HG02759 (cell line): Measurements from ENCODE around the gene BTBD17.

Experiments
- ATAC-seq: cut with Tn5 transposase; IDR thresholded peaks from one replicate; pipeline ENCODE4 v1.9.1; 2021; ENCODE audit warnings: mild to moderate bottlenecking, moderate library complexity; ENCODE audit not compliant: unreplicated experiment

Gene BTBD17

DNA sequence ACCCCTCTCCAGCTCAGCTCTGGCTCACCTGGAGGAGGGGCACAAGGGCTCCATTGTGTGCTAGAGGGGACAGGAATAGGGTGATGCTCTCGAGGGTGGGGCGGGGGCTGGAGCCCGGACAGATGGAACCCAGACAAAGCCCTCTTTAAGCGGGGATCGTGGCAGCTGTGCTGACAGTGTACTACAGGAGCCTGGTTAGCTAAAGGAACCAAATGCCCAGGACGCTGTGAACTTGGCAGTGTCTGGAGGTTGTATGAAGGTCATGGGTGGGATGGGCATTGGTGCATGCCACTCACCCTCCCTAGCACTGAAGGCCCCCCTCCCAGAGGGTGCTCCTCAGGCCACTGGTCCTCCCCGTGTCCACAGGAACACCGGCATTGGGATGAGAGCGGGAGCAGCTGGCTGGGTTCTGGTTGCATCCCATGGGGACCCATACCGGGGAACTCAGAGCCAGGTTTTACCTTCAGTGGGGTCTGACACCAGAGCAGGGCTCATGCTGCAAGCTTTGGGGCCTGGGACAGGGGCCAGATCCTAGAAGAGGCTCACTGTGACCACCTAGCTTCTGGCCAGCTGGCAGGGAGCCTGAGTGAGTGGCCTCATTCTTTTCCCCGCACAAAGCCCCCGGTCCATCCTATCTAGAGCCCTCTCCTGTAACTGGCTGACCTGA is 23.7 kb downstream of the BTBD17 start:
- ATAC-seq, result no peak

DNA sequence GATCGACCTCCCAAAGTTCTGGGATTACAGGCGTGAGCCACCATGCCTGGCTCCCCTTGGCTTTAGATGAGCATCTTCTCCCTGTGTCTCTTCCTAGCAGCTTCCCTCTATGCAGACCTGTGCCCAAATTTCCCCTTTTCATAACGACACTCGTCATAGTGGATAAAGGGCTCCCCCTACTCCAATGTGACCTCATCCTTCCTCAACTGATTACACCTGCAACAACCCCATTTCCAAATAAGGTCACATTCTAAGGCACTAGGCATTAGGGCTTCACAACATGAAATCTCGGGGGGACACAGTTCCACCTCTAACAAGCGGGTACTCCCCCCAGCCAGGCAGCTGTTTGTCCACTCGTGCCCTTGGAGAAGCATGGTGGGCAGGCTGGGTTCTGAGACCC is 25.4 kb downstream of the BTBD17 start:
- ATAC-seq, result no peak

DNA sequence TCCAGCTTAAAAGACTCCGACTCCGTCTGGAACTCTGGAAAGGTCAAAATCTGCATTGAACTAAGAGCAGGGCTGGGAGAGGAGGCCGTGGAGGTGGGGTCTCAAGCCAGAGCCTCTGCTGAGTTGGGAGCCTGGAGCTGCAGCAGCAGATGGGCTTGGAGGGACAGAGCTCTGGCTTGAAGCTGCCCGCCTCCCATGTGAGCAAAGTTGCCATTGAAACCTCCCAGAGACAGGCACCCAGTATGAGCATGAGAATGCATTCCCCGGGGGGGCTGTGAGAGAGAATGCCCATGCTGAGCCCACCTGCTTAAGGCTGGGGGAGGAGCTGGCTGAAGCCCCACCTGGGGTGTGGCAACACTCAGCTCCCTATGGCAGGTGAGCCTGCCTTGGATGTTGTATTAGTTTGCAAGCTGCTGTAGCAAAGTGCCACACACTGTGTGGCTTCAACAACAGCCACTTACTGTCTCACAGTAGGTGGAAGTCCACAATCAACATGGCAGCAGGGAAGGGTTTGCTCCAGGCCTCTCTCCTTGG is 26.1 kb downstream of the BTBD17 start:
- ATAC-seq, result no peak

DNA sequence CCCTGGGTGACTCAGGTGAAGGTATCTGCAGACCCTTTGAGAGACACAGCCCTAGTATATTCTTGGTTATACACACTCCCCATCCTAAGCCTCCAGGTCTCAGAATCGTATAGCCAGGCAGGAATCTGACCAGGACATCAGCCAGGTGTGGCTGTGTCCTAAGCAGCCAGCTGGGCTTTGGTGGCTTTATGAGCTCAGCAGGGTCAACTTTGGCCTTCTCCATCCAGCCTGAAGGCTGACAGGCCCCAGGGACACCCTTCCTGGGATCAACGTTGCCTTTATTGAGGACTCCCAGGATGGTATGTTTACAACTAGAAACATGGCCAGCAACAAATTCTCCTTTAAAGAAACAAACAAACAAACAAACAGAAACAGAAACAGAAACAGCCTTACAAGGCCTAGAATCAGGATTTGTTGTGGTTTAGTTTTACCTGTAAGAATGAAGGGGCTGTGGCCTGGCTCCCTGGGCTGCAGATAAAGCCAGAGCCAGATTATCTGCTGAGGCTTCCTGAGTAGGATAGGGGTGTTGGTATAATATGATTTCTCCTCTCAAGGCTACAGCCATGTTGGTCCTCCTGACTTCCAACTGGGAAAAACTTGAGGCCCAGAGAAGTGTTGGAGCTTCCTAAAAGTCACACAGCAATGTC is 27.2 kb downstream of the BTBD17 start:
- ATAC-seq, result no peak

DNA sequence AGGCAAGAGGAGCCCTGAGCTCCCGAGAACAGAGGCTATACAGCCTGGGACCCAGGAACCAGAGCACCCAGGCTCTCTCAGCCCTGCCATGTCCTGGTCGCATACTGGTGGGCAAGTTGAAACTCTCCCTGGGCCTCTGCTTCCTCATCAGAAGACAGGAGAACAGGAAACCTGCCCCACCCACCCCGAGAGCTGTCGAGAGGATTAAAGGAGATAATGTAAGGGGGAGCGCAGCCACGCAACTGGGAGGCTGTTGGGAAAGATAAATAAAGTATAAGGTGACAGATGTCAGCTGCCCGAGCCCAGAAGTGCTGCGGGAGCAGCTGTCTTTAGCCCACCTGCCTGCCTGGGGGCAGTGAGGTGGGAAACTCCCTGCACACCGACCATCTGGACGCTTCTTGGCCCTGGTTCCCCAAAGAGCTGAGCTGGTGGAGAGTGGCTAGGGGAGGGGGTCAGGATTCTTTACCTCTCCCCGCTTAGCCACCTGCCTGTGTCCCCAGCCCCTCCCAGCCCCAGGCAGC is 28.8 kb downstream of the BTBD17 start:
- ATAC-seq, result no peak

DNA sequence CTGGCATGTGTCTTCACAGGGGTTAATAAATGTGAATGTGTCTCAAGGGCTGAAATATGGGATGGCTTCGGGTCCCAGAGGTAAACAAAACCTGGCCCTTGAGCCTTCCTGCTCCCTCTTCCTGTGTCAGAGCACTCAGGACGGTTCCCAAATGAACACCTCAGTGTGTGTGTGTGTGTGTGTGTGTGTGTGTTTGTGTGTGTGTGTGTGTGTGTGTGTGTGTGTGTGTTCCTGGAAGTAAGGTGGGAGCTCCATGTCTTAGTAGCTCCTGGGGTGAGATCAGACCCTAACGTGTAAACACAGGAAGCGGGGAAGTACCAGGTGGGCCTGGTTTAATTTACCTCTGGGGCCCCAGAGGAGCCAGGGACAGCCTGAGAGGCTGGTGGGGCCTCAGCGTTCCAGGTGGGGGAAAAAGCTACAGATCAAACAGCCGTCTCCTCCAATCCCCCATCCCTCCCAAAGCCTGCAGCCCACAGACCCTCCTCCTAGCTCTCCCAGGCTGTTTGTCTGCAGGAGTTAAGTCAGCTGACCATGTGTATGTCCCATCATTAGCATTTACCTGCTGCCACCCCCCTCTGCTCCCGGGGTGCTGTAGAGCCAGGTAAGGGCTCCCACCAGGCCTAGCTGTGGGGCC is 29.5 kb downstream of the BTBD17 start:
- ATAC-seq, result no peak

DNA sequence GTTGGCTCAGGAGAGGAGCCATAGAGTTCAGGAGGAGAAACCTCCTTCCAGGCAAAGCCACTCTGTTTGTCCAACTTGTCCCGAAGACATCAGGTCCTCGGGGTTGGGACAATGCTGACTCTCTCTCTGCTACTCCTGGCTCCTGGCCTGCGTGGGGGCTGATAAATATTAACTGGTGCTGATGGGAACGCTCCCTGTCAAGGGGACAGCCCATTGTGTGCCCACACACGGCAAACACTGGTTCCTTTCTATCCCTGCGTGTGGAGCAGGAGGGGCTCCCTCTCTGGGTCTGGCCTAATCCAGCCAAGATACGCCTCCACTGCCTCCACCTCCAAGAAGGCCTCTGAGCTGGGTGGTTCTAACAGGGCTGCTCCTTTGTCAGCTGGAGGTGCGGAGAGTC is 31.2 kb downstream of the BTBD17 start:
- ATAC-seq, result no peak

DNA sequence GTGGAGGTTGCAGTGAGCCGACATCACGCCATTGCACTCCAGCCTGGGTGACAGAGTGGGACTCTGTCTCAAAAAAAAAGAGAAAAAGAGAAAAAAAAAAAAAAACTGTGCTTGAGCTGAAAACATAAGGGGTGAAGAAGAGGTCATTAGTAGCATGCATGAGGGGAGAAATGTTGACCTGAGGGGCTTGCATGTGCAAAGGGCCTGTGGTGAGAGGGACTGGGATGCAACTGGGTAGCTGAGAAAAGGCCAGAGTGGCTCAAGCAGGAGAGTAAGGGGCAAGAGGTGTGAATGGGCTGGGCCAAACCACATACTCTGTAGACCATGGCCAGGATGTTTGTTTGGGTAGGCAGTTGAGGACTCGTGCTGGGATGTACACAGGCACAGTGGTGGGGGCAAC is 32.3 kb downstream of the BTBD17 start:
- no peak for ATAC-seq

DNA sequence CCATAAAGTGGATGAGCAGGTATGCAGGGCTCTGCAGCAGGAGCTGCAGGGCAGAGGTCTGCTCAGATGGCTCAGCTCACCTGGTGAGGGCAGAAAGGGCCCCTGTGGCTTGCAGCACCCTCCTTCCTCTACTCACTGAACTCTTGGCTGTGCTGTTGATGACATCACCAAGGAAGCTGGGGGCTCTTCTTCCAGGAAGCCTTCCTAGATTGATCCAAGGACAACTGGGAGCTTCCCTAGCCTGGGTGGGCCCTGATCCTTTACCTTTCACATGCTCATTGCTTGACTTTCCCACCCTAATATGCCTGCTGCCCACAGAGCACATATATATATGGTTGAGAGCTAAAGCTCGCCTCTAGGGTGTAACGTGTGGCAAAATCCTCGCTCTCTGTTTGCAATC is 33.2 kb downstream of the BTBD17 start:
- ATAC-seq, result no peak

DNA sequence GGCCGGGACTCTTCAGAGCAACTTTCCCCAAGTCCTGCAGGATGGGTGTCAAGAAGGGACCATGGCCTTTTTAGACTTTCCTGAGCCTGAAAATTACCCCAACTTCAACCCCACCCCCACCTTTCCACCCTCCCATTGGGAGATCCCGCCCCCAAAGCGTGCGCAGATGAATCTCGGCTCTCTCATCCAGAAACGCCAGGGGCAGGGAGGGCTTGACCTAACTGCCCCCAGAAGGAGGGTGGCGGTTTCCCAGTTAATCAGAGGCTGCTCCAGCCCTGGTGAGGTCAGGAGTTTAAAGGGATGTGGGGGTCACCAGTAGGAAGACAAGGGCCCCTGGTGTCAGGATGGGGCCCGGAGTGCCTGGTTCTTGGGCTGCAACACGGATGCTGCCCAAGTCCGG is 35.2 kb downstream of the BTBD17 start:
- ATAC-seq, result no peak

DNA sequence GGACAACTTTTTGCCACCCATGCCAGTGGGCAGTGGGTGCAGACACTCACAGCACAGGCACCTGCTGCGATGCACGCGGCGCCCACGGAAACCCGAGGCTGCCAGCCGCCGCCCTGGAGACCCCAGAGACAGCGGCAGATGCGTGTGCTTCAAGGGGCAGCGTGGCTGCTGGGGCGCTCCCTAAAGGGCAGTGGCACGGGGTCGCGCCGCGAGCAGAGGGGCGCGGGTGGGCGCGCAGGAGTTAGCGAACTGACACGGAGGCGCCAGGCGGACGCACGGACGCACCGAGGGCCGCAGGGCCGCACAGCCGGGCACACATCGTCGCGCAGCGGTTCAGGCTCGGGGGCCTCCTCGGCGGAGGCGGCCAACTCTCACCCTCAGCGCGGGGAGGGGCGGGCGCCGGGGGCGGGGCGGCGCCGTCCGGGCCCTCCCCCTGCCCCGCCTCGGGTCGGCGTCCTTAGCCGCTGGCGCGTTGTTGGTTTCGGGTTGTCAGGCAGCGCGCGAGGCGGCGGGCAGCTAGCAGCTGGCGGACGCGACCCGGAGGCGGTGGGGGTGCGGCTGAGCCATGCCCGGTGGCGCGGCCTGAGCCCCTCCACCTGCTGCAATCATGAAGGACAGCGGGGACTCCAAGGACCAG is 35.8 kb downstream of the BTBD17 start, which contains the start of gene KIF19:
Gene KIF19, plus strand, starts transcription at position 484 of the 637 bp plus-strand sequence. Its CDS starts 124 bp downstream, at position 608.
- ATAC-seq, result no peak

DNA sequence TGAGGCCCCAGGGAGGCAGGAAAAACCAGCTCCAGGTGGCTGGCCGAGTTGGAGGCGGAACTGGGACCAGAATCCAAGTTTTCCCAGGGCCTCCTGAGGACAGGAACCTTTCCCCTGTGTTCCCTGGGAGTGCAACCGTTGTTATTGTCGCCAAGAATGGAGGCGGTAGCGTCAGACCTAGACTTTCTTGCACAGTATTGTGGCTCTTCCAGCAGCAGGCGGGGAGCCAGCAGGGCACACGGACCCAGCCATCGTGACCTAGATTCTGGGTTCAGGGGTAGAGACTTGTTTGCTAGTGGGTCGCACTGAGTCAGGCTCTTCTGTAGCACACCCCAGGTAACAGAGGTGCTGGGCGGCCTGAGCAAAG is 36.3 kb downstream of the BTBD17 start:
- ATAC-seq, result no peak

DNA sequence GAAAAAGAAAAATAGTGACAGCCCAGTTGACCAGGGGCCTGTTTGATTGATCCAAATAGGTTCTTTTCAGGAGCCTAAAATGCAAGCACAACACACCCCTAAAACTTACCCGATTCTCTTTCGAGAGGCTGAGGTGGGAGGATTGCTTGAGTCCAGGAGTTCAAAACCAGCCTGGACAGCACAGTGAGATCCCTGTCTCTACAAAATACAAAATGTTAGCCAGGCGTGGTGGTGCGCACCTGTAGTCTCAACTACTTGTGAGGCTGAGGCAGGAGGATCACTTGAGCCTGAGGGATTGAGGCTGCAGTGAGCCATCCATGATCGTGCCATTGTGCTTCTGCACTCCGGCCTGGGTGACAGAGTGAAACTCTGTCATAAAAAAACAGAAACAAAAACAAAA is 37.1 kb downstream of the BTBD17 start:
- ATAC-seq, result no peak

DNA sequence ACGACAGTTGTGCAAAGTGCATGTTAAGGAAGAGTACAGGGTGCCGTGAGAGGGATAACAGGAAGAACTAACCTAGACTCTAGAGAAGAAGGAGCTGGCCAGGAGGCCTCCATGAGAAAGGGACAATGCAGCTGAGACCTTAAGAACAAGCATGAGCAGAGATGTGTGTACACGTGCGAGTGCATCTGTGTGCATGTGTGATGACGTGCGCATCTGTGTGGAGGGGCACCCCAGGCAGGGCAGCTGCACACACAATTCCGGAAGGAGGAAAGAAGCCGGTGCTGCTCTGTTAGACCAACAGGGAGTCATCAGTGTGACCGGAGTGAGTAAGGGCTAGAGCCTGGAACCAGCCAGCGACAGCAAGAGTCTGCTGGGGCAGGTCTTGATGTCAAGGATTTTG is 43.3 kb downstream of the BTBD17 start:
- ATAC-seq, result no peak

DNA sequence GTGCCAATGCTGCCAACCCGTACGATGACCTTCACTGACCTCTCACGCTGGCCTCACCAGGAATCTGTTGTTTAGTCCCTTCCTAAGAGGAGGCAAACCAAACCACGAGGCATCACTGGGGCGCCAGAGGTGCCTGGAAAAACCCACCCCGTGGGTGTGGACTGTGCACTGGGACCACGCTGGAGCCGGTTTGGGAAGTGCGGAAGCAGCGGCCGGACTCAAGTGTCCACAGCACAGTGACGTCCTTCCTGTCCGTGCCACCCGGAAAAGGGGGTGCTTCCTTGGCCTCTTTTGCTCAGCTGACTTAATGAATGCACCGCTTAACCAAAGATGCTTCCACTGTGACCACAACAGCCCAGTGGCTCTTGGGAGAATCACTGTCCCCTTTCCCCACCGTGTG is 44.6 kb downstream of the BTBD17 start:
- no peak for ATAC-seq

DNA sequence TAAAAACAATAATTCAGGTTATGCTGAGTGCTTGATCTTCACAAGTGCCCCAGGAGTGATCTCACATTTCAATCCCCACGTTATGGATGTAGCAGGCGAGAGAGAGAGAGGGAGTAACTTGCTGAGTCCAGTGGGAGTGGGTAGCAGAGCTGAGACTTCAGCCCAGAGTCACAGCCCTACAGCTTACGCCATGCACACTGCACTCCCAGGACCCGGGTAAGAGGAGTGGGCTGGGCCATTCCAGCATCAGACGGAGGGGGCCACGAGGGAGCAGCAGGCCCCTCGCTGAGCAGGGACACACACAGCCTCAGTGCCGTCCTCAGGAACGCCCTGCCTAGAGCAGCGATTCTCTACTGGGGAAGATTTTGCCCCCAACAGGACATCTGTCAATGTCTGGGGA is 45.4 kb downstream of the BTBD17 start:
- no peak for ATAC-seq

DNA sequence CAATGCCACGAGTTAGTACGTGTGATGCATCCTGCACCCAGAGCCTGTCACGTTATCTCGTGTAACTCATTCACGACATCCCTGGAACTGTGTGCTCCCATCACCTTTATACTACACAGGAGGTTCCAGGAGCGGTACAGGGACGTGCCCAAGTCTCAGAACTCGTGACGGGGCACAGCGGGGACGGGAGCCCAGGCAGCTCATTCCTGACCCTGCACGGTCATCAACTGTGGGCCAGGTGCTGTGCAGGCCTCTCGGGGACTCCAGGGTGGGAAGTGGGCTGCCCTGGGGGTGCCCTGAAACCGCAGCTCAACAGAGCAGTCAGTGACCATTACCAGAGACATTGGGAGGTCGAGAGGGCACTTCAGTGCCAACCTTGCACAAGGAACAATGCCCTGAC is 46.8 kb downstream of the BTBD17 start:
- ATAC-seq, result no peak

DNA sequence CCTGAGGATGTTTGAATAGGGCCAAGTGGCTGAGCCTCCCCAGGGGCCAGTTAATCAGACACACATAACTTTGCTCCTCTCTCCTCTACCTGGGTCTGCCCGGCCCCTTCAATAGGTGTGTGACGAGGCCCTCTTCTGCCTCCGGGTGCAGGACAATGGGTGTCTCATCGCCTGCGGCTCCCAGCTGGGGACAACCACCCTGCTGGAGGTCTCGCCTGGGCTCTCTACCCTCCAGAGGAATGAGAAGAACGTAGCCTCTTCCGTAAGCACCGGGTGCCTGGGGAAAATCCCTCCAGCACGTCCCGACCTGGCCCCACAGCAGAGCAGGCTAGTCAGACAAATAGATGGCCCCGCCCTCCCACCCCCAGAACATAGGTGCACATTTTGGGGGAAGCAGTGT is 51.8 kb downstream of the BTBD17 start:
- ATAC-seq, result no peak

DNA sequence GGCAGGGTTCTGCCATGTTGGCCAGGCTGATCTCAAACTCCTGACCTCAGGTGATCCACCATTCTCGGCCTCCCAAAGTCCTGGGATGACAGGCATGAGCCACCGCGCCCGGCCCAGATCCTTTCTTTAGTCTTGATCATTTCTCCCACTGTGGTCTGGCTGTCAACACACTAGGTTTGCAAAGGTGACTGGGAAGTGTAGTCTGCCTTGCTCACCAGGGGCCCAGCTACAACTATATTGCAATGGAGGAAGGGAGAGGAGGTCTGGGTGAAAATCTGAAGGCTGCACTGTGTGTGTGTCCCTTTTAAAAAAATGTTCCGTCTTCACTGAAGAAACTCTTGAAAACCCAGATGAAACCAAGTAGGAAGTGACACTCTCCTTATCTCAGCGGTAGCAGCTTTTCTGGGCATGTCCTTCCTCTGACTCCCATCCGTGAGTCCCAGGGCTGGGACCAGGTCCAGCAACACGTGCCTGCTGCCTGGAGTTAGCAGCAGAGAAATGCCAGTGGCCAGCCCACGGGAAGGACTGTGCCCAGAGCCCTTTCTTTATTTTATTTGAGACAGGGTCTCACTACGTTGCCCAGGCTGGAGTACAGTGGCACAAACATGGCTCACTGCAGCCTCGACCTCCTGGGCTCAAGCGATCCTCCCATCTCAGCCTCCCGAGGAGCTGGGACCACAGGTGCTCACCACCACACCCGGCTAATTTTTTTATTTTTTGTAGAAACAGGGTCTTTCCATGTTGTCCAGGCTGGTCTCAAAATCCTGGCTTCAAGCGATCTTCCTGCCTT is 53.5 kb downstream of the BTBD17 start:
- ATAC-seq, result no peak
